ENCODE data around the gene NFS1.

NFS1 gene

GRCh38 chr20:35674921-35675320 is 24.2 kb downstream of the NFS1 start:
- no peak for DNase-seq (ENCODE audit: low spot score)

- no peak for DNase-seq (ENCODE audit: low spot score)
These were observed 25.3 kb downstream of the NFS1 start for GRCh38 chr20:35673884-35674283.

GRCh38 chr20:35669681-35670080 is 29.5 kb downstream of the NFS1 start:
- DNase-seq (ENCODE audit: low spot score) = no peak

GRCh38 chr20:35669221-35669620 is 29.9 kb downstream of the NFS1 start:
- DNase-seq (ENCODE audit: low spot score) = no peak

- no peak for DNase-seq (ENCODE audit: low spot score)
These were observed 33.2 kb downstream of the NFS1 start for GRCh38 chr20:35665949-35666288.

GRCh38 chr20:35664466-35665206 is 34.5 kb downstream of the NFS1 start, which contains the start of the genes CPNE1 and RBM12:
Gene CPNE1 (minus strand): TSS chr20:35664900. CDS start chr20:35632923, 31,977 bp downstream.
Gene RBM12 (minus strand): TSS chr20:35664900. CDS start chr20:35655322, 9,578 bp downstream.
- DNase-seq (ENCODE audit: low spot score) = peak; percentile 96

- DNase-seq (ENCODE audit: low spot score) = peak; percentile 29
These were observed 35.4 kb downstream of the NFS1 start for GRCh38 chr20:35663516-35664465.

GRCh38 chr20:35662551-35662950 is 36.6 kb downstream of the NFS1 start:
- no peak for DNase-seq (ENCODE audit: low spot score)

- DNase-seq (ENCODE audit: low spot score) = no peak
These were observed 37.2 kb downstream of the NFS1 start for GRCh38 chr20:35661908-35662307.

- no peak for DNase-seq (ENCODE audit: low spot score)
These were observed 38.1 kb downstream of the NFS1 start for GRCh38 chr20:35661053-35661452.

GRCh38 chr20:35660122-35660937 is 38.8 kb downstream of the NFS1 start:
- no peak for DNase-seq (ENCODE audit: low spot score)

- no peak for DNase-seq (ENCODE audit: low spot score)
These were observed 41.9 kb downstream of the NFS1 start for GRCh38 chr20:35657271-35657670.

- DNase-seq (ENCODE audit: low spot score) = no peak
These were observed 44.7 kb downstream of the NFS1 start for GRCh38 chr20:35654415-35654814.

GRCh38 chr20:35653893-35654292 is 45.3 kb downstream of the NFS1 start:
- DNase-seq (ENCODE audit: low spot score) = no peak

GRCh38 chr20:35653430-35653734 is 45.8 kb downstream of the NFS1 start:
- no peak for DNase-seq (ENCODE audit: low spot score)

GRCh38 chr20:35652641-35653429 is 46.3 kb downstream of the NFS1 start:
- DNase-seq (ENCODE audit: low spot score) = no peak

GRCh38 chr20:35651958-35652357 is 47.2 kb downstream of the NFS1 start:
- no peak for DNase-seq (ENCODE audit: low spot score)

- DNase-seq (ENCODE audit: low spot score) = no peak
These were observed 48.5 kb downstream of the NFS1 start for GRCh38 chr20:35650632-35651031.

- DNase-seq (ENCODE audit: low spot score) = no peak
These were observed 50.3 kb downstream of the NFS1 start for GRCh38 chr20:35648836-35649235.

GRCh38 chr20:35644806-35645205 is 54.3 kb downstream of the NFS1 start:
- DNase-seq (ENCODE audit: low spot score) = no peak

- DNase-seq (ENCODE audit: low spot score) = no peak
These were observed 56.1 kb downstream of the NFS1 start for GRCh38 chr20:35643045-35643444.

GRCh38 chr20:35641743-35642142 is 57.4 kb downstream of the NFS1 start:
- no peak for DNase-seq (ENCODE audit: low spot score)
